Activated CD4-positive, CD25-positive, alpha-beta regulatory T cell (primary cell): Measurements from ENCODE around the gene HPCAL1.
"Not testable (repeated sequence)": the region's sequence is repeated elsewhere in the genome, so short reads cannot be mapped to it uniquely, and the experiment has no call there.

ENCODE experiments used
- DNase-seq, 4 experiments: peaks; one replicate each; lab custom pipeline; 2025; lab: John Stamatoyannopoulos, UW

The HPCAL1 gene

DNA sequence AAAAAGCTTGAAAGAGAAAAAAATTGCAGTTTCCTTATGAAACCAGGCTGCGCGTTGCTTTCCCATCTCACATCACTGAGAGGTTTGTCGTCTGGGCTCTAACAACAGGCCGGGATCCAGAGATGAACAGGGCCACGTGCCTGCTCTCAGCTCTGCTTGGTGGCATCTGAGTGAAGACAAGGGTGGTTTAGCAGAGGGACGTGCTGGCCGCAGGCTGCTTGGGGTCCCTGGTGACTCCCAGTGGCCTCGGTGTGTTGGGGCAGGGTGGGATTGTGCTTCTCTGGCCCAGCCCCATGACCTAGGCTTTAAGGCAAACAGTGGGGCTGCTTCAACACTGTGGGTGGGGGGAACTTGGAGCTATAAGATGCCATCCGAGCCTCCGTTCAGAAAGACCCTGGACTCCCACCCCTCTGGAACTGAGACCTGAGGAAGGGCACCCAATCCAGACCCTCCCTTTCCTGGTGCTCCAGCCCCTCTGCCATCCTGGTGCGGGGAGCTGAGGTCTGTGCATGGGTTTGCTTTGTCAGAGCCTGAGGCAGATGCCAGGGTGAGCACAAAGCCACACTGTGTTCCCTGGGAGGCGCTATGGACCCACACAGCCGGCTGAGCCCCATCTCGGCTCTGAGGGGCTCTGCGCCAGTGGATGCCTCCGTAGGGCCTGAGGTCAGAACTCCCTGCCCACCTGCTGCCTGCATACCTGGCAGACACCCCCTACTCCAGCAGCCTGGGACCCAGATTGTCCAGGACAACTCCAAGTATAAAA, 18.4 kb upstream of the HPCAL1 start:
- no peak for DNase-seq

DNA sequence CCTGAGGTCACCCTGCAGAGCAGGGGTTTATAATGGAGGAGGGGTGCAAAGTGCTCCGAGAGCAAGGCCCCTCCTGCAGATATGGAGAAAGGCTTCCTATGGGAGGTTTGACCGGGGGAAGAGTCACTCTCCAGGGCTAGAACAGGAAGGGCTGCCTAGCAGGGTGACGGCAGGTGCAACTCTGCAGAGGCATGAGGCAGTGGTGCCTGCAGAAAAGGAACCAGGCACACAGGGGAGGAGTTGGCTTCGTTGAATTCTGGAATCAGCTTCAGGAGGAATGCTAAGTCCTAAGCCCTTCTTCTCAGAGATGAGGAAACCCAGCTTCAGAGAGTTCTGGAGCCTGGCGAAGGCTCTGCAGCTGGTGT, 17.5 kb upstream of the HPCAL1 start:
- no peak for DNase-seq

- DNase-seq, result no peak
Observed at GRCh38 chr2:10285556-10286198, 17.0 kb upstream of the HPCAL1 start.

- DNase-seq, result no peak
Observed at GRCh38 chr2:10286216-10287037, 16.3 kb upstream of the HPCAL1 start.

DNA sequence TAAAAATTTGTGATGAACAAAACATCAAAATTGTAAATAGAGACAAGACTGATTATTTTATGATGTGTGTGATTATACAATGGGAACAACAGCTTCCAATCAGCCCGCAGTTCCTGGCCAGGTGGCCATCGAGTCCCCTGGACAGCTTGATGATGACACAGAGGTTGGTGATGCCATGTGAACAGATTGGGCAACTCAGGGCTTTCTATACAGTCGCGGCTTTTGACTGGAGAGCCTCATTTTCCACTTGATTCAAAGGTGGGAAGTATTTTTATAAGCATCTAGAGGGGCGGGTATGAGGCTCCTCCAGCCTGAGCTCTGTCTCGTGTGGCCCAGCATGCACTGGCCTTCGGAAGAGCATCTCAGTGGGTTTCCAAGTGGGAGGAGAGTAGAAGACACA, 14.9 kb upstream of the HPCAL1 start:
- DNase-seq, result no peak

GRCh38 chr2:10288606-10289005, 14.1 kb upstream of the HPCAL1 start:
- no peak for DNase-seq

GRCh38 chr2:10289352-10289751, 13.4 kb upstream of the HPCAL1 start:
- no peak for DNase-seq

DNA sequence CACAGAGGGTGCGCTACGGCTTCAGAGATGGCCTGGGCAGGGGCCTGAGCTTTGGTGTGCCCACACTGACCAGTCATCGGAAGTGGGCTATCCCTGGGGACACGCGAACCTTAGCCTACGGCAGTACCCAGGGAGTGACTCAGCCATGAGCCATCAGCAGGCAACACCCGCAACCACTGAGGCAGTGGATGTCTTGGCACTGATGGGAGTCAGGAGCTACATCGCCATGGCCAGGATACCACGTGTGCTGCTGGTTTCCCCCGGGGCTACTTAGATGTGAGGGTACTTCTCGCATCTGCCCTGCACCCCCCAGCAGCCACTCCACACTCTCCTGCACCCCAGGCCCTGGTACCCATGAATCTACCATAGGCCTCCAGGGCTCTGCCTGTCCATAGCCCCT, 12.8 kb upstream of the HPCAL1 start:
- DNase-seq, result no peak

DNA sequence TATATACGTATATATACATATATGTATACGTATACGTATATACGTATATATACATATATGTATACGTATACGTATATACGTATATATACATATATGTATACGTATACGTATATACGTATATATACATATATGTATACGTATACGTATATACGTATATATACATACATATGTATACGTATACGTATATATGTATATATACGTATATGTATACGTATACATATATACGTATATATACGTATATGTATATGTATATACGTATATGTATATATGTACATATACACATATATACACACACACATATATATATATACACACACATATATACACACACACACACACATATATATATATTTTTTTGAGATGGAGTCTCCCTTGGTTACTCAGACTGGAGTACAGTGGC, 11.3 kb upstream of the HPCAL1 start:
- not testable (repeated sequence) for DNase-seq

DNA sequence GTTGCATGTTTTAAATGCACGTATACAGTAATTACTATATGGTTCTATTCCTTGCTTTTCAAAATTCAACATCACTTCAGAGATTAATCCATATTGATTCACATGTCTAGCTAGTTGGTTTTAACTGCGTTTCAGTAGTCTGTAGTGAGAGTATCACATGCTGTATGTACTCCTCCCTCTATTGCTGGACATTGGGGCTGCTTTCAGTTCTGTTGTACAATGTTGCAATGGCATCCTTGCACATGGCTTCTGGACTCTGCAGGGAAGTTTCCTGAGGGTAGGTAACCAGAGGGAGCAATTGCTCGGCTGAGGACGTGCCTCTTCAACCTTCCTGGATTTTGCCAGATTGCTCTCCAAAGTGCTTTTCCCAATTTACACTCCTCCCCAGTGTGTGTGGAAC, 10.7 kb upstream of the HPCAL1 start:
- no peak for DNase-seq

DNA sequence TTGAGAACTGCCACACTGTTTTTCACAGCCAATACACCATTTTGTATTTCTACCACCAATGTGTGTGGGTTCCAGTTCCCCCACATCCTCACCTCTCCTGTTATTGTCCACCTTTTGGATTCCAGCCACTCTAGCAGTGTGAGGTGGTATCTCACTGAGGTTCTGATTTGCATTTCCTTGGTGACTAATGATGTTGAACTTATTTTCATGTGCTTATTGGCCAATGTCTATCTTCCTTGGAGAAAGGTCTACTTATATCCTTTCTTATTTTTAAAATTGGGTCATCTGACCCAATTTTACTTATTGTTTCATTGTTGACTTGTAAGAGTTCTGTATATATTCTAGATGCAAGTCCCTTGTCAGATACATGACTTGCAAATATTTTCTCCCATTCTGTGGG, 9.1 kb upstream of the HPCAL1 start:
- no peak for DNase-seq

DNA sequence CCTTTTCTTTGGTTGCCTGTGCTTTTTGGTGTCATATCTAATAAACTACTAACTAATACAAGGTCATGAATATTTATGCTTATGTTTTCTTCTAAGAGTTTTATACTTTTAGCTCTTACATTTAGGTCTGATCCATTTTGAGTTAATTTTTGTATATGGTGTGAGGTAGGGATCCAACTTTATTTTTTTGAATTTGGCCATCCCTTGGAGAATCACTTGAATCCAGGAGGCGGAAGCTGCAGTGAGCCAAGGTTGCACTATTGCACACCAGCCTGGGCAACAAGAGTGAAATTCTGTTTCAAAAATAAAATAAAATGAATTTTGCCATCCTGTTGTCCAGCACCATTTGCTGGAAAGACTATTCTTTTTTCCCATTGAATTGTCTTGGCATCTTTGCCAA, 8.6 kb upstream of the HPCAL1 start:
- DNase-seq, result no peak

DNA sequence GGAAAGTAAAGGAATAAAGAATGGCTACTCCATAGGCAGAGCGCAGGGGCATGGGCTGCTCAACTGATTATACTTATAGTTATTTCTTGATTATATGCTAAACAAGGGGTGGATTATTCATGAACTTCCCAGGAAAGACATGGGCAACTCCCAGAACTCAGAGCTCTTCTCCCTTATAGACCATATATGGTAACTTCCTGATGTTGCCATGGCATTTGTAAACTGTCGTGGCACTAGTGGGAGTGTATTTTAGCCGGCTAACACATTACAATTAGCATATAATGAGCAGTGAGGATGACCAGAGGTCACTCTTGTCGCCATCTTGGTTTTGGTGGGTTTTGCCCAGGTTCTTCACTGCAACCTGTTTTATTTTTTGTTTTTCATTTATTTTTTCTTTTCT, 7.1 kb upstream of the HPCAL1 start:
- DNase-seq, result not testable (repeated sequence)

DNA sequence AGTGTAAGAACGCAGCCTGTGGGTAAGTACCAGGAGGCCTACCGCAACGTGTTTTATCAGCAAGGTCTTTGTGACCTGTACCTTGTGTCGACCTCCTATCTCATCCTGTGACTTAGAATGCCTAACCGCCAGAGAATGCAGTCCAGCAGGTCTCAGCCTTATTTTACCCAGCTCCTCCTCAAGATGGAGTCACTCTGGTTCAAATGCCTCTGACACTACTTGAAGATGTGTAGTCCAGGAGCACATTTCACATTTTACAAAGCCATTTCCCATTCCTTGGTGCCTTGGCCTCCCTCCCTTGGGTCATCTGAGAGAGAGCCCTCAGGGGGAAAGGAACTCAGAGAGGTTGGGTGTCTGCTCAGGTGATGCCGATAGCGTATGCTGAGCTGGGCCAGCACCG, 6.6 kb upstream of the HPCAL1 start:
- no peak for DNase-seq

DNA sequence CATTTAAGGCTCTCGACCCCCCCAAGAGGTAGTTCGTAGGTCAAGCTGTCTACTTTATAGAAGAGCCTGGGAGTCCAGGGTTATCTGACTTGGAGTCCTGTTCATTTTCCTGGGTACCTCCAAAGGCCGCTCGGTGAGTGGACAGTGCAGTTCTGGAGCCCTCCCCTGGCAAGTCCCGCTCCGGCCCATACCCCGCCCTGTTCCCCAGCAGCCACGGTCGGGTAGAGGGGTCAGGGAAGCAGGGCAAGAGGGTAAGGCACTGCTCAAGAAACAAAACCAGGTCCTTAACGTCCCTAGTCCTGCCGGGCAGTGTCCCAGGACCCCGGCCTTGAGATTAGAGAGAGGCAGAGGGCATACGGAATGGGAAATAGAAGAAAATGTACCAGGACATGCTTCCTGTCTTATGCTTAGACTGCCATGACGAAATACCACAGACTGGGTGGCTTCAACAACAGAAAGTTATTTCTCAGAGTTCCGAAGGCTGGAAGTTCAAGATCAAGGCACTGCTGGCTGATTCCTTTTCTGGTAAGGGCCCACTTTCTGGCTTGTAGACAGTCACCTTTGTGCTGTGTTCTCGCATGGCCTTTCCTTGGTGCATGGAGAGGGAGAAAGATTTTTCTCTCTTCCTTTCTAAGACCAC, 5.4 kb upstream of the HPCAL1 start:
- DNase-seq, result no peak

DNA sequence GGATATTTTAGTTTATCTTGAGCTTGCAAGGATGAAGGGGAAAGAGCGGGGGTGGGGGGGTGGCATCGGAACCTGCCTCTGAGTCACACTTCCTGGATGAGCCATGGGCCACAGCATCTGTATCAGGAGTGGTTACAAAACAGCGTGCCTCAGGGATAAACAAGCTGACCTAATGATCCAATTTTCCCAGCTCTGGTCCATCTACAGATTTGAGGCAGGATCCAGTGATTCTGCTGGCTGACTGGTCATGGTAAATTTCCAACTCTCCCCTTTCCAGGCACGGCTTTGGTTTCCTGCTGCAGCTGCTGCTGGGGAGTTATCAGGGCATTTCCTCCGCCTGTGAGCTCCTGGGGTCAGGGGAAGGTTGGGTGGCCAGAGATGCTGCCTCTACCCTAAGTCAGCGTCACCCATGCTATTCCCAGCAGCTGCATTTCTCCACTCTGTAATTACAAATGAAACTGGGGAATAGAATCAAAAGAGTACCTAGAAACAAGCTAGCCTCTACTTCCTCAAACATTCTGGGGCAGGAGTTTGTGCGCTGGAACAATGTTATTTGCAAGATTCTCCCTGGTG, 4.7 kb upstream of the HPCAL1 start:
- peak in 2 of 4 experiments; percentile 11 to 29 for DNase-seq

DNA sequence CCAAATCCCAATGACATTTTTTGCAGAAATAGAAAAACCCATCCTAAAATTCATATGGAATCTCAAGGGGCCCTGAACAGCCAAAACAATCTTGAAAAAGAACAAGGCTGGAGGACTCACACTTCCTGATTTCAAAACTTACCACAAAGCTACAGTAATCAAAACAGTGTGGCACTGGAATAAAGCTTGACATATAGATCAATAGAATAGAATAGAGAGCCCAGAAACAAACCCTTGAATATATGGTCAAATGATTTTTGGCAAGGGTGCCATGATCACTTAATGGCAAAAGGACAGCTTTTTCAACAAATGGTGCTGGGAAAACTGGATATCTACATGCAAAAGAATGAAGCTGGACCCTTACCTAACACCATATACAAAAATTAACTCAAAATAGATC, 3.9 kb upstream of the HPCAL1 start:
- DNase-seq, result not testable (repeated sequence)

DNA sequence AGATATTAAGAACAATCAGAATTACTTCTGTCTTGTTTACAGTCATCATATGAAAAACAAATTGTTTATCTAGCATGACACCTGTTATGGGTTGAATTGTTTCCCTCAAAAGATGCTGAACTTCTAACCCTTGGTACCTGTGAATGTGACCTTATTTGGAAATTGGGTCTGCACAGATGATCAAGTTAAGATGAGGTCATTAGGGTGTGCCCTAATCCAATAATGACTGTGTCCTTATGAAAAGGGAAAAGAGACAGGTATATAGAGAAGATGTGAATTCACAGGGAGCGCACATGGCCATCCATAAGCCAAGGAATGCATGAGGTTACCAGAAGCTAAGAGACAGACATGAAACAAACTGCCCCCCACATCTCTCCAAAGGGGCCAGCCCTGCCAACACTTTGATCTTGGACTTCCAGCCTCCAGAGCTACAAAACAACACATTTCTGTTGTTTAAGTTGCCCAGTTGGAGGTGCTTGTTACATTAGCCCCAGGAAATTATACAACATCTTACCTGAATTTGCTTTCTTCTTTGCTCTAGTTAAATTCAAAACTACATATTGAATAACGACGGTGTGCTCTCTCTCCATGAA, 2.3 kb upstream of the HPCAL1 start:
- no peak for DNase-seq

GRCh38 chr2:10300997-10301940, 1.4 kb upstream of the HPCAL1 start:
- no peak for DNase-seq

- no peak for DNase-seq
Observed at GRCh38 chr2:10301941-10302478, 694 bp upstream of the HPCAL1 start.
